Measurements from ENCODE around the gene GRID1.

GRCh38 chr10:86310291-86310690 is 56.3 kb downstream of the GRID1 start:
- TF ChIP-seq POLR2A (IDR thresholded peaks at IDR 0.05) (no peak), CTCF (IDR thresholded peaks at IDR 0.05) (no peak)

All from thyroid gland (tissue), 4 donors.